HG03558 (cell line): ENCODE data around the gene IL3RA.
"Not testable (repeated sequence)": the region's sequence is repeated elsewhere in the genome, so short reads cannot be mapped to it uniquely, and the experiment has no call there.

ENCODE experiments used
- ATAC-seq: cut with Tn5 transposase; IDR thresholded peaks from one replicate; pipeline ENCODE4 v1.9.1; 2021; ENCODE audit warnings: moderate number of reproducible peaks; ENCODE audit not compliant: unreplicated experiment; ENCODE audit errors: extremely low read depth

The IL3RA gene

GRCh38 chrX:1327651-1328304 is 8.8 kb upstream of the IL3RA start:
- no peak for ATAC-seq

- no peak for ATAC-seq
Measured at GRCh38 chrX:1330605-1331004, 6.0 kb upstream of the IL3RA start.

DNA sequence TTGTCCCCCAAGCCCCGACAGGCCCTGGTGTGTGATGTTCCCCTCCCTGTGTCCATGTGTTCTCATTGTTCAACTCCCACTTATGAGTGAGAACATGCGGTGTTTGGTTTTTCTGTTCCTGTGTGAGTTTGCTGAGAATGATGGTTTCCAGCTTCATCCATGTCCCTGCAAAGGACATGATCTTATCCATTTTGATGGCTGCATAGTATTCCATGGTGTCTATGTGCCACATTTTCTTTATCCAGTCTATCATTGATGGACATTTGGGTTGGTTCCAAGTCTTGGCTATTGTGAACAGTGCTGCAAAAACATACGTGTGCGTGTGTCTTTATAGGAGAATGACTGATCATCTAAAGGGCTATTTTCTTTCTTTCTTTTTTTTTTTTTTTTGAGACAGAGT is 4.2 kb upstream of the IL3RA start:
- ATAC-seq: not testable (repeated sequence)

GRCh38 chrX:1334854-1335253 is 1.7 kb upstream of the IL3RA start:
- ATAC-seq: no peak

- no peak for ATAC-seq
Measured at GRCh38 chrX:1336948-1337779, 579 bp downstream of the IL3RA start.

DNA sequence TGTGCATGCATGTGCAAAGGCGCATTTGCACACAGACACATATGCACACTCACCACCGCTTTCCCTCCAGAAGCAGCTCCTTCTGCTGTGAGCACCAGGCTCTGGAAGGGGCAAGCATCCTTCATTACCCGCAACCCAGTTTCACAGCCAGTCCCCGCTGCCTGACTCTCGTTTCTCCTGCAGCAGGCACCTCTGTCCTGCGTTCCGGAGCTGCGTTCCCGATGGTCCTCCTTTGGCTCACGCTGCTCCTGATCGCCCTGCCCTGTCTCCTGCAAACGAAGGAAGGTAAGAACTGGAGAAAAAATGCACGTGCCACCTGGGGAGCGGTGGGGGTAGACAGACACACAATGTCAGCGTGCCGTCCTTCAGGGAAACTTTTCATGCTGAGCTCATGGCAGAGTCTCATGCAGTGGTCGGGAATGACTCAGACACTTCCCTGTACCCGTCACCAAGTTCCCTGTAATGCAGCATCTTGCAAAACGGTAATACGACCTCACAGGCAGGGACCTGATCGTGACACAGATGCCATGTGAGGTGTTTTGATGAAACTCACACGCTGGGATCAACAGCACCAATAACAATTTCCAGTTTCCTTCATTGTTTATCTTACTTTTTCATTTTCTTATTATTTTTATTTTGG is 5.1 kb downstream of the IL3RA start:
- ATAC-seq: no peak

DNA sequence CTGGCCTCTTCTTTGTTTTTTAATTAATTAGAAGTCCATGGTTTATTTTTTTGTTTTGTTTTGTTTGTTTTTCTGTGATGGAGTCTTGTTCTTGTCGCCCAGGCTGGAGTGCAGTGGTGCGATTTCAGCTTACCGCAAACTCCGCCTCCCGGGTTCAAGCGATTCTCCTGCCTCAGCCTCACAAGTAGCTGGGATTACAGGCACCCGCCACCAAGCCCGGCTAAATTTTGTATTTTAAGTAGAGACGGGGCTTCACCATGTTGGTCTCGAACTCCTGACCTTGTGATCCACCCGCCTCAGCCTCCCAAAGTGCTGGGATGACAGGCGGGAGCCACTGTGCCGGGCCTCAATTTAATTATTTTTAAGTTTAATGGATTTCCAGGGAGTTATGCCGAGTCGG is 13.0 kb downstream of the IL3RA start:
- ATAC-seq: not testable (repeated sequence)

- ATAC-seq: no peak
Measured at GRCh38 chrX:1351981-1352714, 15.6 kb downstream of the IL3RA start.

GRCh38 chrX:1354036-1355019 is 17.7 kb downstream of the IL3RA start:
- no peak for ATAC-seq

GRCh38 chrX:1355131-1356046 is 18.8 kb downstream of the IL3RA start:
- ATAC-seq: no peak

GRCh38 chrX:1357993-1358392 is 21.4 kb downstream of the IL3RA start:
- no peak for ATAC-seq

DNA sequence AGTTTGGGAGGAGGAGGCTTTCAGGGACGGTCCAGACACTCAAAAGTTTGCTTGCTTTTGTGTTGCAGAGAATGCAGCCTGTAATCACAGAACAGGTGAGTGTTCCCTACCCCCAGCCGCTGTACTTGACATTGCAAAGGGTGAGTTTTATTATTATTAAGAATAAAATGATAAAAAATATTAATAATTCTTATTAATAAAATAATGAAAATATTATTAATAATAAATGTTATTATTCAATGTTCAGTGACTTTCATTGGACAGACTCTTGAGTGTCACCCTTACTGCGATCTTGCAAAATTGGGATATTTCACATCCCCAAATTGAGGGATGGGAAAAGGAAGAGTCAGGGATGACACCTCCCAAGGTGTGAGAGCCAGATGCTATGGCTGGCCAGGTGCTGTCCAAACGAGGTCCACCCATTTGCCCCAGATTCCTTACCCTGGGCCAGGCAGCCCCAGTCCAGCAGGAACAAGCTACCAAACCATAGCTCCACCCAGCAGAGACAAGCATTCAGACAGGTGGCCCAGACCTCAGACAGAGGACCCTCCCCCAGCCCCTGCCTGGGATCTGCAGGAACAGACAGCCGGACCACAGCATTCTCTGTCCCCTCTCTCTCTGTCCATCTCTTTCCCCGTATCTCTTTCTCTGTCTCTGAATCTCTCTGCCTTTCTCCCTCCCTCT is 22.4 kb downstream of the IL3RA start:
- no peak for ATAC-seq

DNA sequence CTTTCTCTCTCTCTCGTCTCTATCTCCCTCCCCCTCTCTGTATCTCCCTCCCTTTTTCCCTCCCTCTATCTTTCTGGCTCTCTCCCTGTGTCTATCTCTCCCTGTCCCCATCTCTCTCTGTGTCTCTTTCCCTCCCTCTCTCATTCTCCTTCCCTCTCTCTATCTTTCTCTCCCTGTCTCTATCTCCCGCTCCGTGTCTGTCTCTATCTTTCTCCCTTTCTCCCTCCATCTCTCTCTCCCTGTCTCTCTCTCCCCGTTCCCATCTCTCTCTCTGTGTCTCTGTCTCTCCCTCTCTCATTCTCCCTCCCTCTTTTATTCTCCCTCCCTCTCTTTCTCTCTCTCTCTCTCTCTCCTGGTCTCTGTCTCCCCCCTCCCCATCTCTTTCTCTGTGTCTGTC is 22.9 kb downstream of the IL3RA start:
- ATAC-seq: no peak

DNA sequence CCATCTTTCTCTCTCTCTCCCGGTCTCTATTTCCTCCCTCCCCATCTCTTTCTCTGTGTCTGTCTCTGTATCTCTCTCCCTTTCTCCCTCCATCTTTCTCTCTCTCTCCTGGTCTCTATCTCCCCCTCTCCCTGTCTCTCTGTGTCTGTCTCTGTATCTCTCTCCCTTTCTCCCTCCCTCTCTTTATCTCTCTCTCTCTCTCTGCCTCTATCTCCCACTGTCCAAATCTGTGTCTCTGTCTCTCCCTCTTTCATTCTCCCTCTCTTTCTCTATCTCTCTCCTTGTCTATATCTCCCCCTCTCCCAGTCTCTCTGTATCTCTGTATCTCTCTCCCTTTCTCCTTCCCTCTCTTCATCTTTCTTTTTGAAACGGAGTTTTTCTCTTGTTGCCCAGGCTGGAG is 23.6 kb downstream of the IL3RA start:
- ATAC-seq: no peak

DNA sequence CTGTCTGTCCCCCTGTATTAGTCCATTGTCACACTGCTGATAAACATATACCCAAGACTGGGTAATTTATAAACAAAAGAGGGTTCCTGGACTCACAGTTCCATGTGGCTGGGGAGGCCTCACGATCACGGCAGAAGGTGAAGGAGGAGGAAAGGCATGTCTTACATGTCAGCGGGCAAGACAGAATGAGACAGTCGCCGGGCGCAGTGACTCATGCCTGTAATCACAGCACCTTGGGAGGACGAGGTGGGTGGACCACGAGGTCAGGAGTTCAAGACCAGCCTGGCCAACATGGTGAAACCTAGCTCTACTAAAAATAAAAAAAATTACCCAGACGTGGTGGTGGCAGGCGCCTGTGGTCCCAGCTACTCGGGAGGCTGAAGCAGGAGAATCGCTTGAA is 24.7 kb downstream of the IL3RA start:
- ATAC-seq: no peak

DNA sequence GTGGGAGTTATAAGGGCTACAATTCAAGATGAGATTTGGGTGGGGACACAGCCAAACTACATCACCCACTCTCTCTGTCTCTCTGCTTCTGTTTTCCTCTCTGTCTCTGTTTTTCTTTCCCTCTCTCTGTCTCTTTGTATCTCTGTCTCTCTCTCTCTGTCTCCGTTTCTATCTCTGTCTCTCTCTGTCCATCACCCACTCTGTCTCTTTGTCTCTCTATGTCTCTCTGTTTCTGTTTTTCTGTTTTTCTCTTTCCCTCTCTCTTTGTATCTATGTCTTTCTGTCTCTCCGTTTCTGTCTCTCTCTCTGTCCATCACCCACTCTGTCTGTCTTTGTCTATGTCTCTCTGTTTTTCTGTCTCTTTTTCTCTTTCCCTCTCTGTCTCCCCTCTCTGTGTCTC is 25.3 kb downstream of the IL3RA start:
- ATAC-seq: no peak

DNA sequence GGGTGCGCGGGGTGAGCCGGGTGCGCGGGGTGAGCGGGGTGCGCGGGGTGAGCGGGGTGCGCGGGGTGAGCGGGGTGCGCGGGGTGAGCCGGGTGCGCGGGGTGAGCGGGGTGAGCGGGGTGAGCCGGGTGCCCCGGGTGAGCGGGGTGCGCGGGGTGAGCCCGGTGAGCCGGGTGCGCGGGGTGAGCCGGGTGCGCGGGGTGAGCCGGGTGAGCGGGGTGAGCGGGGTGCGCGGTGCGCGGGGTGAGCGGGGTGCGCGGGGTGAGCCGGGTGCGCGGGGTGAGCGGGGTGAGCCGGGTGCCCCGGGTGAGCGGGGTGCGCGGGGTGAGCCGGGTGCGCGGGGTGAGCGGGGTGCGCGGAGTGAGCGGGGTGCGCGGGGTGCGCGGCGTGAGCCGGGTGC is 29.8 kb downstream of the IL3RA start:
- not testable (repeated sequence) for ATAC-seq

- no peak for ATAC-seq
Measured at GRCh38 chrX:1368385-1368698, 31.8 kb downstream of the IL3RA start.
